GM13976 (cell line): Measurements from ENCODE around the gene RIMS4.

Source experiments
- DNase-seq: peaks from one replicate; pipeline ENCODE4 v3.0.0; 2012; ENCODE audit warnings: low spot score
- in situ Hi-C: fragments of 300-500 bp; cut with MboI; formaldehyde crosslinking; loops from one replicate; pipeline ENCODE4 v1.12.0; 2022; ENCODE audit warnings: low sequenced_read_pairs, mixed read lengths, inconsistent platforms; ENCODE audit not compliant: unreplicated experiment
- TF ChIP-seq, protein P1 (sequence below): IDR thresholded peaks from 2 replicates; pipeline ENCODE4 v1.5.1; 2012; ENCODE audit warnings: borderline replicate concordance, mild to moderate bottlenecking; ENCODE audit not compliant: insufficient read depth; ENCODE audit errors: extremely low read depth, missing control alignments, control extremely low read depth

RIMS4 gene

DNA sequence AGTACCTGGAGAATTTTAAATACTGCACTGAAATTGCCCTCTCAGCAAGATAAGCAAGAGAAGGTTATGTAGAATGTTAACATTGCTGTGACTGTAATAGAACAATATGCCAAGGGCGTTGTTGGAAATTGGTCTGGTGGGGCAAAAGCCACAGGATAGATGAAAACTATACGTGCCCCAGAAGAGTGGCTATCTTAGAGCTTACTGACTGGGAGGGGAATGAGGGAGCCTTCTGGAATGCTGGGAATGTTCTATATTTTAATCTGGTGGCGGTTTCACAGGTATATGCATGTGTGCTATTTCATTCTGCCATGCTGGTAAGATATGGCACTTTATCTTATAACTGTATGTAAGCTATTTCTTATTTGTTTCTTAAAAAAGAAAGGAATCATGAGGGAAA lies 39.9 kb upstream of the RIMS4 start:
- in situ Hi-C loops: no loop called here
- TF ChIP-seq, protein P1, sequence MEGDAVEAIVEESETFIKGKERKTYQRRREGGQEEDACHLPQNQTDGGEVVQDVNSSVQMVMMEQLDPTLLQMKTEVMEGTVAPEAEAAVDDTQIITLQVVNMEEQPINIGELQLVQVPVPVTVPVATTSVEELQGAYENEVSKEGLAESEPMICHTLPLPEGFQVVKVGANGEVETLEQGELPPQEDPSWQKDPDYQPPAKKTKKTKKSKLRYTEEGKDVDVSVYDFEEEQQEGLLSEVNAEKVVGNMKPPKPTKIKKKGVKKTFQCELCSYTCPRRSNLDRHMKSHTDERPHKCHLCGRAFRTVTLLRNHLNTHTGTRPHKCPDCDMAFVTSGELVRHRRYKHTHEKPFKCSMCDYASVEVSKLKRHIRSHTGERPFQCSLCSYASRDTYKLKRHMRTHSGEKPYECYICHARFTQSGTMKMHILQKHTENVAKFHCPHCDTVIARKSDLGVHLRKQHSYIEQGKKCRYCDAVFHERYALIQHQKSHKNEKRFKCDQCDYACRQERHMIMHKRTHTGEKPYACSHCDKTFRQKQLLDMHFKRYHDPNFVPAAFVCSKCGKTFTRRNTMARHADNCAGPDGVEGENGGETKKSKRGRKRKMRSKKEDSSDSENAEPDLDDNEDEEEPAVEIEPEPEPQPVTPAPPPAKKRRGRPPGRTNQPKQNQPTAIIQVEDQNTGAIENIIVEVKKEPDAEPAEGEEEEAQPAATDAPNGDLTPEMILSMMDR: no peak
- no peak for DNase-seq

DNA sequence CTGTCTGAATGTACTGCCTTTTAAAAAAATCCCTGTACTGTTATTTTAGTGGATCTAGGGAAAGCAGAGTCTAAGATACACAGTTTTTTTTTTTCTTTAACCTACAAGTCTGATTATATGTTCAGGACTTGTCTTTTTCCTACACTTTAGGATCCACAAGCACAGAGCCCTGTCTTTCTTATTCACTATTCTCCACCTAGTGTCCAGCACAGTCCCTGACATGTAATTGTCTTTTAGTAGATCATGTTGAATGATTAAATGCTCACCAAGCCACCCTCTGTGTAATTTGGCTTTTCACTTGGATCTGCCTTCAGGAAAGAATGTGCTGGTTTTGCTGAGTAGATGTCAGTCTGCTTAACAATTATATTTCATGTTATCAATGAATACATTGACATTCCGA lies 39.4 kb upstream of the RIMS4 start:
- in situ Hi-C loops: no loop called here
- no peak for DNase-seq
- TF ChIP-seq, protein P1: no peak

DNA sequence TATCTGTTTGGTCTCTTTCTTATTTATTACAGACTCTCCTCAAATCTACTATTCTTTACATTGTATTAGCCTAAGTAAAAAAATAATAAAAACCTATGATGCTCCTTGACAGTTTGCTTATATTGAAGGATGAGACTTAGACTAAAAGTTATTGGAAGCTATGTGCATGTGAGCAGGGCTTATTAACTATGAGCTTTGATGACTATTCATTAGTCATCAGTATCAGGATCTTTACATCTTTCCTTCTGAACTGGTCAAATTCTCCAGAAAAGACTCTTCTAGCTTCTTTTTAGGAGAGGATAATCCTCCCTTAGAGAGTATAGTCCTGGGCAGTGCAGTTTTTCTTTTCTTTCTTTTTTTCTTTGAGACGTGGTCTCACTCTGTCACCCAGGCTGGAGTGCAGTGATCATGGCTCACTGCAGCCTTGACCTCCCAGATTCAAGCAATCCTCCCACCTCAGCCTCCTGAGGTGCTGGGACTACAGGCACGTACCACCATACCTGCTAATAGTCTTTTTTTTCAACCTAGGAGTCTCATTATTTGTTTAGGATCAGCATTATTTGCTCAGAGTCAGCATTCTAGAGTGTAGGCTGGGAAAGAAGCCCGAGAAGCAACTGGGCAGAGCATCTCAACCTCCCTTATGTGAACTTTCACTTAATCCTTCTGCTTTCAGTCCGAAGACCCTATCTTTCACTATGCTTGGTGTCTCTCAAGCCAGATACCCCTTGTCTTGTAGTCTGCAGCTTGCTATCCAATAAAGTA lies 38.1 kb upstream of the RIMS4 start:
- TF ChIP-seq, protein P1: no peak
- no peak for DNase-seq
- in situ Hi-C loops: no loop called here

DNA sequence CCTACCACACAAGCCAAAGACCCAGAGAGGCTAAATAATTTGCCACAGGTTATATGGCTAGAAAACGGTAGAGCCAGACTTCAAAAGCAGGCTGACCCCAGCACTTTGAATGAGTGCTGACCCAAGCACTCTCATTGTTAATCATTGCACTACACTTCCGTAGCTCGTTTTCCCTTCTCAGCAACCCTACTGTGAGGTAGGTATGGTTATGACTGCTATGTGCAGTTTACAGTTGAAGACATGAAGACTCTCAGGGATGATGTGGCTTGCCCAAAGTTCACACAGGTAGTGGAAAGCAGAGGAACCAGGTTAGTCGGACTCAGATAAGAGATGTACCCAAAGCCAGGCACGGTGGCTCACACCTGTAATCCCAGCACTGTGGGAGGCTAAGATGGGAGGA lies 33.5 kb upstream of the RIMS4 start:
- DNase-seq: no peak
- in situ Hi-C loops: no loop called here
- TF ChIP-seq, protein P1: no peak

DNA sequence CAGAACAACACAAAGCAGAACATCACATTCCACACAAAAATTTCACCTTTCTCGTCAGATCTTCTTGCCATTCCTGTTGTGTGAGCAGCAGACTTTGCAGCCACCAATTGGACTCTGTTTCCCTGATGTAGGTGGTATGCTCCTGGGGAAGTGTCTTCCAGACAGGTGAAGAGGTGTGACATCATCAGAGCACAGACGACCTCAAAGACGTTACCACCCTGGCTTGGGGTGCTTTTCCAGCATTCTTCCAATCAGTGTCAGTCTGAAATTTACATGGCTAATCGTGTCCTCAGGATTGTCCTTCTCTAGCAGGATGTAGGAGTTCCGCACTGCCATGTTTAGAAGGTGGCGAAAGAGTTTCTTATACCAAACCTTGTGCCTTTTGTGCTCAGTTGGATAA lies 31.6 kb upstream of the RIMS4 start:
- DNase-seq: no peak
- TF ChIP-seq, protein P1: no peak
- in situ Hi-C loops: no loop called here

DNA sequence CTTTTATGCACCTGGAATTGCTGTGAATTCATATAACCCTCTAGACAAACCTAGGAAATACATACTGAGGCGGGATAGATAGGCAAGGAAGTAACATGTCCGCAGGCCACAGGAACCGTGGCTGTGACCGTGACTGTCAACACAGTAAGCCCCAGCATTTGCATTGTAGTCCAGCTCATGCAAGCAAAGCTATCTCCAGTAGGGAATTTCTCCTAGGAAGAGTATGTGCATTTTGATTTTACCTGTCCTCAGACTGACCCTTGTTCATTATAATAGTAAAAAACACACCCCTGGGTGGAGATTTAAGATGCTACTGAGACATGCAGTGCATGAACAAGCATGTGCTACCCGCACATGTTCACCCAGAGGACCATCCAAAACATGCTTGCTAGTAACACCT lies 30.5 kb upstream of the RIMS4 start:
- no peak for DNase-seq
- in situ Hi-C loops: no loop called here
- TF ChIP-seq, protein P1: no peak
